ENCODE measurements around the gene GTF3C1. TPM values are rescaled to one million over a fixed set of nuclear protein-coding genes. Genes with fewer than 3 reads are reported as not detected.

The GTF3C1 gene
- total and polyA plus RNA-seq, 2 experiments from 2014 or later, result 33.4 to 52.1 TPM

- Histone ChIP-seq H3K9me2 (ENCODE audit: insufficient read depth) (no peaks in the 10 kb centered on the region), H3K4me2 (ENCODE audit: unreplicated experiment) (no peak overlapping the region), H4K20me1 (ENCODE audit: insufficient read depth) (no peaks in the 10 kb centered on the region), H3K36me3 (ENCODE audit: low read depth) (peaks cover 51% of the 10 kb centered on the region), H3K9ac (no peak overlapping the region), H3K27ac (no peak overlapping the region), H3K9me3 (ENCODE audit: low read depth) (no peaks in the 10 kb centered on the region), H3K27me3 (replicated peaks; ENCODE audit: insufficient read depth) (no peaks in the 10 kb centered on the region), H3F3A (ENCODE audit: insufficient read depth) (no peaks in the 10 kb centered on the region), H3K79me2 (ENCODE audit: insufficient read depth) (no peaks in the 10 kb centered on the region), H2AFZ (no peak overlapping the region), H3K4me1 (ENCODE audit: insufficient read depth) (no peaks in the 10 kb centered on the region), H3K4me3 (no peak overlapping the region)
- in situ Hi-C loops (cut with MboI), result no loop called here
- TF ChIP-seq EZH2 (IDR thresholded peaks at IDR 0.05; ENCODE audit: insufficient read depth, poor library complexity, severe bottlenecking), result no peak
- TF ChIP-seq EZH2phosphoT487 (IDR thresholded peaks at IDR 0.05; ENCODE audit: insufficient read depth, low read depth), result no peak
- WGBS, 2 experiments (ENCODE audit: low coverage in 1 of 2, low lambda C conversion rate in 2 of 2, missing lambda C conversion rate in 2 of 2), result 95 to 97% methylated on average over 15 to 21 of the region's 21 CpGs
- DNase-seq, result no peak
Measured at GRCh38 chr16:27489421-27489820, 60.3 kb downstream of the GTF3C1 start.

DNA sequence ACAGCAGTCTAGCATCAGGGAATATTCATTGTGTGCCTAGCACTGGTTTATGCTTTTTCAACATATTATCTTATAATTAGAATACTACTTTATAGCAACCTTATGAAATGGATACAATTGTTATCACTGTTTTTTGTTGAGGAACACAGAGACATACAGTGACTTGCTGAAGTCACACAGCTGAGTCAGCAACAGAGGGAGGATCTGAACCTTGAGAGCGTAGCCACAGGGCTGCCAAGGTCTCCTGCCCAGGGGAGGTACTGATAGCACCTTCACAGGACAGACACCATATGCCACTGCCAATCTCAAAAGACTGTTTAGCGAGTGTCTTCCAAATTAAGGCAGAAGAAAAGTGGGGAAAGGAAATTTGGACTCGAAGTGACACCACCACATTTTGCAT, 63.0 kb downstream of the GTF3C1 start:
- TF ChIP-seq EZH2phosphoT487 (IDR thresholded peaks at IDR 0.05; ENCODE audit: insufficient read depth, low read depth), result no peak
- TF ChIP-seq EZH2 (IDR thresholded peaks at IDR 0.05; ENCODE audit: insufficient read depth, poor library complexity, severe bottlenecking), result no peak
- Histone ChIP-seq H3K4me2 (ENCODE audit: unreplicated experiment) (no peak overlapping the region), H4K20me1 (ENCODE audit: insufficient read depth) (no peaks in the 10 kb centered on the region), H2AFZ (no peak overlapping the region), H3K9me3 (ENCODE audit: low read depth) (no peaks in the 10 kb centered on the region), H3F3A (ENCODE audit: insufficient read depth) (no peaks in the 10 kb centered on the region), H3K79me2 (ENCODE audit: insufficient read depth) (no peaks in the 10 kb centered on the region), H3K27ac (no peak overlapping the region), H3K36me3 (ENCODE audit: low read depth) (peaks cover 47% of the 10 kb centered on the region), H3K9ac (no peak overlapping the region), H3K4me3 (no peak overlapping the region), H3K9me2 (ENCODE audit: insufficient read depth) (no peaks in the 10 kb centered on the region), H3K4me1 (ENCODE audit: insufficient read depth) (no peaks in the 10 kb centered on the region), H3K27me3 (replicated peaks; ENCODE audit: insufficient read depth) (no peaks in the 10 kb centered on the region)
- in situ Hi-C loops (cut with MboI), result no loop called here
- 78 to 86% methylated on average over 3 of the region's 3 CpGs for WGBS, 2 experiments (ENCODE audit: low coverage in 1 of 2, low lambda C conversion rate in 2 of 2, missing lambda C conversion rate in 2 of 2)
- DNase-seq, result no peak

DNA sequence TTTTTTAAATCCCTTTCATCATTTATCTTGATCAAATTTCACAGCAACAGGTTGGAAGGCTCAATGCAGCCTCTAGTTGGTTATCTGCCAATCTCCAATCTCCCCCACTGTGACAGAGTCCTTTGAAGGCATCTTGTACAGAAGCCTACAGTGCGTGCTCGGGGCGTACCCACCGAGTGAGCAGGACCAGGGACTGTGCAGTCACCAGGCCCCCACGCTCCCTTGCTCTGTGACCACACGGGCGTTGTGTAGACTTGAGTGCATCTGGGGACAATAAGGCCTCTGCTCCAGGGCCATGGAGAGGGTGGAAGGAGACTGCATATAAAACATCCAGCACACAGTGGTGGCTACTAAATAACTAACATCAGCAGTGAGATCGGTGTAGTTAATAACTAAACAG, 63.4 kb downstream of the GTF3C1 start:
- H3K9me2 ChIP-seq (ENCODE audit: insufficient read depth), result no peaks in the 10 kb centered on the region
- H3K4me1 ChIP-seq (ENCODE audit: insufficient read depth), result no peaks in the 10 kb centered on the region
- H4K20me1 ChIP-seq (ENCODE audit: insufficient read depth), result no peaks in the 10 kb centered on the region
- no peak overlapping the region for H2AFZ ChIP-seq
- TF ChIP-seq EZH2phosphoT487 (IDR thresholded peaks at IDR 0.05; ENCODE audit: insufficient read depth, low read depth) (no peak), EZH2 (IDR thresholded peaks at IDR 0.05; ENCODE audit: insufficient read depth, poor library complexity, severe bottlenecking) (no peak)
- no peak overlapping the region for H3K4me3 ChIP-seq
- H3K4me2 ChIP-seq (ENCODE audit: unreplicated experiment), result no peak overlapping the region
- no peaks in the 10 kb centered on the region for H3F3A ChIP-seq (ENCODE audit: insufficient read depth)
- 82 to 85% methylated on average over 8 of the region's 8 CpGs for WGBS, 2 experiments (ENCODE audit: low coverage in 1 of 2, low lambda C conversion rate in 2 of 2, missing lambda C conversion rate in 2 of 2)
- H3K27me3 ChIP-seq (replicated peaks; ENCODE audit: insufficient read depth), result no peaks in the 10 kb centered on the region
- H3K79me2 ChIP-seq (ENCODE audit: insufficient read depth), result no peaks in the 10 kb centered on the region
- no peak overlapping the region for H3K27ac ChIP-seq
- in situ Hi-C loops (cut with MboI), result no loop called here
- H3K9me3 ChIP-seq (ENCODE audit: low read depth), result no peaks in the 10 kb centered on the region
- no peak for DNase-seq
- no peak overlapping the region for H3K9ac ChIP-seq
- peaks cover 44% of the 10 kb centered on the region for H3K36me3 ChIP-seq (ENCODE audit: low read depth)

GRCh38 chr16:27485811-27486210, 63.9 kb downstream of the GTF3C1 start:
- Histone ChIP-seq H3K9ac (no peak overlapping the region), H3K4me2 (ENCODE audit: unreplicated experiment) (no peak overlapping the region), H3K9me3 (ENCODE audit: low read depth) (no peaks in the 10 kb centered on the region), H3K36me3 (ENCODE audit: low read depth) (peaks cover 43% of the 10 kb centered on the region), H3F3A (ENCODE audit: insufficient read depth) (no peaks in the 10 kb centered on the region), H3K27me3 (replicated peaks; ENCODE audit: insufficient read depth) (no peaks in the 10 kb centered on the region), H2AFZ (no peak overlapping the region), H4K20me1 (ENCODE audit: insufficient read depth) (no peaks in the 10 kb centered on the region), H3K4me3 (no peak overlapping the region), H3K27ac (no peak overlapping the region), H3K79me2 (ENCODE audit: insufficient read depth) (no peaks in the 10 kb centered on the region), H3K9me2 (ENCODE audit: insufficient read depth) (no peaks in the 10 kb centered on the region), H3K4me1 (ENCODE audit: insufficient read depth) (no peaks in the 10 kb centered on the region)
- TF ChIP-seq EZH2 (IDR thresholded peaks at IDR 0.05; ENCODE audit: insufficient read depth, poor library complexity, severe bottlenecking) (no peak), EZH2phosphoT487 (IDR thresholded peaks at IDR 0.05; ENCODE audit: insufficient read depth, low read depth) (no peak)
- DNase-seq, result no peak
- 96 to 98% methylated on average over 11 of the region's 11 CpGs for WGBS, 2 experiments (ENCODE audit: low coverage in 1 of 2, low lambda C conversion rate in 2 of 2, missing lambda C conversion rate in 2 of 2)
- in situ Hi-C loops (cut with MboI), result no loop called here

DNA sequence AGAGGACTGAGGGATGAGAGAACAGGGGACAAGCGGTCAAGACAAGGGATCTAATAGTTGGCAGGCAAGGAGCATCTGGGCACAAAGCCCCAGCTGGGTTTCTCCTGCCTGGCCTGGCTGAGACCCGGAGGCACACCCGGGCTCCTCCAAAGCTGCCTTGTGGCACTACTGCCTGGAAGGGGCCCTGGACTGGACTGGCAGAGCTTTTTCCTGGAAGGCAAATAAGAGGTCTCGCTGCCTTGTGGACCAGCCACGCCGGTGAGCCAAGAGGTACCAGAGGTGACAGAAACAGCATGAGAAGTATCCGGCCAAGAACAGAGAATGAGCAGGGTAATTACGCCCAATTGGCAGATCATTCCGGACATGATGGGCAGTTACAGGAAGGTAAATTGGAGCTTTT, 64.6 kb downstream of the GTF3C1 start:
- 92 to 93% methylated on average over 9 of the region's 9 CpGs for WGBS, 2 experiments (ENCODE audit: low coverage in 1 of 2, low lambda C conversion rate in 2 of 2, missing lambda C conversion rate in 2 of 2)
- H3K27me3 ChIP-seq (replicated peaks; ENCODE audit: insufficient read depth), result no peaks in the 10 kb centered on the region
- H3K4me1 ChIP-seq (ENCODE audit: insufficient read depth), result no peaks in the 10 kb centered on the region
- H3F3A ChIP-seq (ENCODE audit: insufficient read depth), result no peaks in the 10 kb centered on the region
- H4K20me1 ChIP-seq (ENCODE audit: insufficient read depth), result no peaks in the 10 kb centered on the region
- H3K79me2 ChIP-seq (ENCODE audit: insufficient read depth), result no peaks in the 10 kb centered on the region
- H3K4me2 ChIP-seq (ENCODE audit: unreplicated experiment), result no peak overlapping the region
- no peaks in the 10 kb centered on the region for H3K9me3 ChIP-seq (ENCODE audit: low read depth)
- H3K27ac ChIP-seq, result no peak overlapping the region
- no peaks in the 10 kb centered on the region for H3K9me2 ChIP-seq (ENCODE audit: insufficient read depth)
- no peak overlapping the region for H2AFZ ChIP-seq
- DNase-seq, result no peak
- no peak overlapping the region for H3K4me3 ChIP-seq
- in situ Hi-C loops (cut with MboI), result no loop called here
- no peak overlapping the region for H3K9ac ChIP-seq
- TF ChIP-seq EZH2 (IDR thresholded peaks at IDR 0.05; ENCODE audit: insufficient read depth, poor library complexity, severe bottlenecking), result no peak
- no peak for TF ChIP-seq EZH2phosphoT487 (IDR thresholded peaks at IDR 0.05; ENCODE audit: insufficient read depth, low read depth)
- H3K36me3 ChIP-seq (ENCODE audit: low read depth), result peaks cover 37% of the 10 kb centered on the region
